ENCODE measurements around the gene ITGA11. TPM values are rescaled to one million over a fixed set of nuclear protein-coding genes. Genes with fewer than 3 reads are reported as not detected.
A peak's percentile ranks its signal among the peaks of the same experiment; 100 is the strongest.

Gene ITGA11
- polyA plus RNA-seq, 4 donors = 0.27 to 0.99 (median 0.48) TPM; not detected in 1

GRCh38 chr15:68463444-68463843 is 31.5 kb upstream of the ITGA11 start:
- FAIRE-seq = no peak
- H3K36me3 ChIP-seq (ENCODE audit: control insufficient read depth in 3 of 3, insufficient read depth in 2 of 3, low read depth in 1 of 3, low read length in 3 of 3) = no peaks in the 10 kb centered on the region
- H3K27ac ChIP-seq (ENCODE audit: low read depth in 1 of 3, low read length in 2 of 3) = no peak overlapping the region
- no peaks in the 10 kb centered on the region for H3K9me3 ChIP-seq (ENCODE audit: control insufficient read depth in 2 of 2, insufficient read depth in 1 of 2, low read depth in 1 of 2, low read length in 1 of 2)
- H3K4me3 ChIP-seq (ENCODE audit: low read depth in 1 of 3, low read length in 3 of 3) = no peak overlapping the region
- peaks cover 0 to 2% (median 0%) of the 10 kb centered on the region in 3 donors for H3K4me1 ChIP-seq (ENCODE audit: control insufficient read depth in 3 of 3, insufficient read depth in 2 of 3, low read depth in 1 of 3, low read length in 2 of 3)
- H3K27me3 ChIP-seq (ENCODE audit: control insufficient read depth in 3 of 3, insufficient read depth in 3 of 3, low read length in 3 of 3) = peaks cover 0 to 4% (median 0%) of the 10 kb centered on the region in 3 donors
- WGBS, 3 donors = 76 to 84% (median 78%) methylated on average over 5 of the region's 5 CpGs
- no peak for DNase-seq

- H3K4me3 ChIP-seq (ENCODE audit: low read depth in 1 of 3, low read length in 3 of 3) = no peak overlapping the region
- DNase-seq (no peak), FAIRE-seq (no peak)
- no peaks in the 10 kb centered on the region for H3K36me3 ChIP-seq (ENCODE audit: control insufficient read depth in 3 of 3, insufficient read depth in 2 of 3, low read depth in 1 of 3, low read length in 3 of 3)
- H3K27ac ChIP-seq (ENCODE audit: low read depth in 1 of 3, low read length in 2 of 3) = no peak overlapping the region
- WGBS, 3 donors = 73 to 95% (median 77%) methylated on average over 2 of the region's 2 CpGs
- peaks cover 0 to 2% (median 0%) of the 10 kb centered on the region in 3 donors for H3K27me3 ChIP-seq (ENCODE audit: control insufficient read depth in 3 of 3, insufficient read depth in 3 of 3, low read length in 3 of 3)
- peaks cover 0 to 2% (median 0%) of the 10 kb centered on the region in 3 donors for H3K4me1 ChIP-seq (ENCODE audit: control insufficient read depth in 3 of 3, insufficient read depth in 2 of 3, low read depth in 1 of 3, low read length in 2 of 3)
- H3K9me3 ChIP-seq (ENCODE audit: control insufficient read depth in 2 of 2, insufficient read depth in 1 of 2, low read depth in 1 of 2, low read length in 1 of 2) = no peaks in the 10 kb centered on the region
Measured at GRCh38 chr15:68460166-68460565, 28.2 kb upstream of the ITGA11 start.

GRCh38 chr15:68450192-68450591 is 18.2 kb upstream of the ITGA11 start:
- H3K4me1 ChIP-seq (ENCODE audit: control insufficient read depth in 3 of 3, insufficient read depth in 2 of 3, low read depth in 1 of 3, low read length in 2 of 3) = no peaks in the 10 kb centered on the region
- peaks cover 0 to 7% (median 7%) of the 10 kb centered on the region in 3 donors for H3K27me3 ChIP-seq (ENCODE audit: control insufficient read depth in 3 of 3, insufficient read depth in 3 of 3, low read length in 3 of 3)
- FAIRE-seq = no peak
- H3K27ac ChIP-seq (ENCODE audit: low read depth in 1 of 3, low read length in 2 of 3) = no peak overlapping the region
- no peak overlapping the region for H3K4me3 ChIP-seq (ENCODE audit: low read depth in 1 of 3, low read length in 3 of 3)
- 78 to 90% (median 81%) methylated on average over 1 of the region's 1 CpG for WGBS, 3 donors
- no peak for DNase-seq
- H3K36me3 ChIP-seq (ENCODE audit: control insufficient read depth in 3 of 3, insufficient read depth in 2 of 3, low read depth in 1 of 3, low read length in 3 of 3) = no peaks in the 10 kb centered on the region
- H3K9me3 ChIP-seq (ENCODE audit: control insufficient read depth in 2 of 2, insufficient read depth in 1 of 2, low read depth in 1 of 2, low read length in 1 of 2) = no peaks in the 10 kb centered on the region

- Histone ChIP-seq H3K27me3 (ENCODE audit: control insufficient read depth in 3 of 3, insufficient read depth in 3 of 3, low read length in 3 of 3) (peaks cover 0 to 7% (median 7%) of the 10 kb centered on the region in 3 donors), H3K9me3 (ENCODE audit: control insufficient read depth in 2 of 2, insufficient read depth in 1 of 2, low read depth in 1 of 2, low read length in 1 of 2) (no peaks in the 10 kb centered on the region), H3K4me3 (ENCODE audit: low read depth in 1 of 3, low read length in 3 of 3) (no peak overlapping the region), H3K27ac (ENCODE audit: low read depth in 1 of 3, low read length in 2 of 3) (no peak overlapping the region), H3K36me3 (ENCODE audit: control insufficient read depth in 3 of 3, insufficient read depth in 2 of 3, low read depth in 1 of 3, low read length in 3 of 3) (no peaks in the 10 kb centered on the region), H3K4me1 (ENCODE audit: control insufficient read depth in 3 of 3, insufficient read depth in 2 of 3, low read depth in 1 of 3, low read length in 2 of 3) (no peaks in the 10 kb centered on the region)
- WGBS, 3 donors = 89 to 94% (median 91%) methylated on average over 6 of the region's 6 CpGs
- no peak for FAIRE-seq
- no peak for DNase-seq
Measured at GRCh38 chr15:68449389-68449788, 17.4 kb upstream of the ITGA11 start.

- no peaks in the 10 kb centered on the region for H3K36me3 ChIP-seq (ENCODE audit: control insufficient read depth in 3 of 3, insufficient read depth in 2 of 3, low read depth in 1 of 3, low read length in 3 of 3)
- no peak overlapping the region for H3K27ac ChIP-seq (ENCODE audit: low read depth in 1 of 3, low read length in 2 of 3)
- peaks cover 0 to 7% (median 7%) of the 10 kb centered on the region in 3 donors for H3K27me3 ChIP-seq (ENCODE audit: control insufficient read depth in 3 of 3, insufficient read depth in 3 of 3, low read length in 3 of 3)
- H3K4me3 ChIP-seq (ENCODE audit: low read depth in 1 of 3, low read length in 3 of 3) = no peak overlapping the region
- FAIRE-seq (no peak), DNase-seq (no peak)
- WGBS, 3 donors = 43 to 48% (median 46%) methylated on average over 2 of the region's 2 CpGs
- no peaks in the 10 kb centered on the region for H3K9me3 ChIP-seq (ENCODE audit: control insufficient read depth in 2 of 2, insufficient read depth in 1 of 2, low read depth in 1 of 2, low read length in 1 of 2)
- no peaks in the 10 kb centered on the region for H3K4me1 ChIP-seq (ENCODE audit: control insufficient read depth in 3 of 3, insufficient read depth in 2 of 3, low read depth in 1 of 3, low read length in 2 of 3)
Measured at GRCh38 chr15:68447976-68448755, 16.2 kb upstream of the ITGA11 start.

- H3K4me3 ChIP-seq (ENCODE audit: low read depth in 1 of 3, low read length in 3 of 3) = no peak overlapping the region
- peak in 1 of 2 donors; percentile 35 for DNase-seq
- no peaks in the 10 kb centered on the region for H3K9me3 ChIP-seq (ENCODE audit: control insufficient read depth in 2 of 2, insufficient read depth in 1 of 2, low read depth in 1 of 2, low read length in 1 of 2)
- H3K27ac ChIP-seq (ENCODE audit: low read depth in 1 of 3, low read length in 2 of 3) = no peak overlapping the region
- H3K36me3 ChIP-seq (ENCODE audit: control insufficient read depth in 3 of 3, insufficient read depth in 2 of 3, low read depth in 1 of 3, low read length in 3 of 3) = no peaks in the 10 kb centered on the region
- FAIRE-seq = no peak
- H3K27me3 ChIP-seq (ENCODE audit: control insufficient read depth in 3 of 3, insufficient read depth in 3 of 3, low read length in 3 of 3) = peaks cover 0 to 7% (median 7%) of the 10 kb centered on the region in 3 donors
- 63 to 85% (median 70%) methylated on average over 3 of the region's 3 CpGs for WGBS, 3 donors
- no peaks in the 10 kb centered on the region for H3K4me1 ChIP-seq (ENCODE audit: control insufficient read depth in 3 of 3, insufficient read depth in 2 of 3, low read depth in 1 of 3, low read length in 2 of 3)
Measured at GRCh38 chr15:68447209-68447608, 15.2 kb upstream of the ITGA11 start.

- Histone ChIP-seq H3K4me1 (ENCODE audit: control insufficient read depth in 3 of 3, insufficient read depth in 2 of 3, low read depth in 1 of 3, low read length in 2 of 3) (no peaks in the 10 kb centered on the region), H3K27ac (ENCODE audit: low read depth in 1 of 3, low read length in 2 of 3) (no peak overlapping the region), H3K9me3 (ENCODE audit: control insufficient read depth in 2 of 2, insufficient read depth in 1 of 2, low read depth in 1 of 2, low read length in 1 of 2) (no peaks in the 10 kb centered on the region), H3K36me3 (ENCODE audit: control insufficient read depth in 3 of 3, insufficient read depth in 2 of 3, low read depth in 1 of 3, low read length in 3 of 3) (no peaks in the 10 kb centered on the region), H3K4me3 (ENCODE audit: low read depth in 1 of 3, low read length in 3 of 3) (no peak overlapping the region), H3K27me3 (ENCODE audit: control insufficient read depth in 3 of 3, insufficient read depth in 3 of 3, low read length in 3 of 3) (peaks cover 0 to 7% (median 4%) of the 10 kb centered on the region in 3 donors)
- WGBS, 3 donors = 57 to 78% (median 73%) methylated on average over 2 of the region's 2 CpGs
- DNase-seq (no peak), FAIRE-seq (no peak)
Measured at GRCh38 chr15:68445351-68445750, 13.4 kb upstream of the ITGA11 start.

GRCh38 chr15:68444336-68444735 is 12.4 kb upstream of the ITGA11 start:
- no peaks in the 10 kb centered on the region for H3K9me3 ChIP-seq (ENCODE audit: control insufficient read depth in 2 of 2, insufficient read depth in 1 of 2, low read depth in 1 of 2, low read length in 1 of 2)
- H3K4me3 ChIP-seq (ENCODE audit: low read depth in 1 of 3, low read length in 3 of 3) = no peak overlapping the region
- H3K27me3 ChIP-seq (ENCODE audit: control insufficient read depth in 3 of 3, insufficient read depth in 3 of 3, low read length in 3 of 3) = peaks cover 0 to 5% (median 2%) of the 10 kb centered on the region in 3 donors
- no peaks in the 10 kb centered on the region for H3K36me3 ChIP-seq (ENCODE audit: control insufficient read depth in 3 of 3, insufficient read depth in 2 of 3, low read depth in 1 of 3, low read length in 3 of 3)
- no peak for FAIRE-seq
- DNase-seq = no peak
- no peaks in the 10 kb centered on the region for H3K4me1 ChIP-seq (ENCODE audit: control insufficient read depth in 3 of 3, insufficient read depth in 2 of 3, low read depth in 1 of 3, low read length in 2 of 3)
- no peak overlapping the region for H3K27ac ChIP-seq (ENCODE audit: low read depth in 1 of 3, low read length in 2 of 3)
